SK-N-SH (cell line): ENCODE measurements around the gene OR2T8.

Experiments used
- CHD2 ChIP-seq: fragments of 150-350 bp; IDR thresholded peaks from 2 replicates; pipeline ENCODE4 v1.6.1; 2018; ENCODE audit warnings: low read length; ENCODE audit not compliant: partially characterized antibody
- CTCF ChIP-seq: fragments of 200-600 bp; sonication (generic); IDR thresholded peaks from 2 replicates; pipeline ENCODE4 v1.6.1; 2017; ENCODE audit warnings: antibody characterized with exemption, mild to moderate bottlenecking, moderate library complexity
- EP300 ChIP-seq, 2 experiments: IDR thresholded peaks; 2 replicates each; pipeline versions ENCODE4 v1.4.0 to v1.6.1; 2012; ENCODE audit warnings: borderline replicate concordance in 1 of 2, low read depth in 1 of 2, low read length in 1 of 2
- FOXM1 ChIP-seq: IDR thresholded peaks from 2 replicates; pipeline ENCODE4 v1.4.0; 2012; ENCODE audit warnings: low read depth, mild to moderate bottlenecking
- MAX ChIP-seq: IDR thresholded peaks from 2 replicates; pipeline ENCODE4 v1.4.0; 2012; ENCODE audit warnings: low read depth
- POLR2AphosphoS5 ChIP-seq: IDR thresholded peaks from 2 replicates; pipeline ENCODE4 v1.6.1; 2012; ENCODE audit warnings: low read depth, low read length
- TAF1 ChIP-seq: IDR thresholded peaks from 2 replicates; pipeline ENCODE4 v1.6.1; 2012; ENCODE audit warnings: low read depth, mild to moderate bottlenecking, low read length, moderate library complexity, borderline replicate concordance
- USF1 ChIP-seq: IDR thresholded peaks from 2 replicates; pipeline ENCODE4 v1.4.0; 2012; ENCODE audit warnings: low read depth, borderline replicate concordance
- YY1 ChIP-seq: IDR thresholded peaks from 2 replicates; pipeline ENCODE4 v1.4.0; 2012; ENCODE audit warnings: low read depth, mild to moderate bottlenecking

- TF ChIP-seq CTCF: no peak
- TF ChIP-seq POLR2AphosphoS5: no peak
- no peak for TF ChIP-seq FOXM1
- no peak for TF ChIP-seq MAX
- no peak for TF ChIP-seq YY1
- TF ChIP-seq EP300 (IDR thresholded peaks at IDR 0.05; ENCODE audit: borderline replicate concordance in 1 of 2, low read depth in 1 of 2, low read length in 1 of 2): no peak
- no peak for TF ChIP-seq CHD2
- TF ChIP-seq USF1: no peak
- no peak for TF ChIP-seq TAF1
Measured at GRCh38 chr1:247936415-247936814, 16.4 kb downstream of the OR2T8 start.
